Measurements from ENCODE around the gene ETV1. TPM values are rescaled to one million over a fixed set of nuclear protein-coding genes. Genes with fewer than 3 reads are reported as not detected.

Gene ETV1
- total RNA-seq, 1 experiment from 2014 or later: 23.3 TPM

DNA sequence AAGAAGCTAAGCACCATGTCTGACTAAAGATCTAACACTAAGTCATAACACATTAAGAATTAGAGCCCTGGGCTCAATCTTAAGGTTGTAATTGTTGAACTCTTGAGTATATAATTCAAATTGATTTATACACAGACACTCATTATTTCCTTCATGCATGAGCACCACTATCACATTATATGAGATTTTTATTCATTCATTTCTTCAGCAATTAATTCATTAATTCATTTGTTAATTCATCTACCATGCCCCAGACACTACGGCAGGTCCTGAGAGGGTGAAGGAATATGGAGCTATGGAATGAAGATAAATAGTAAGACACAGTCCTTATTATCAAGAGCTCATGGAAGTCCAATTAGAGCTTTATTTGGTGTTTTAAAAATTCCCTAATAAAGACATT is 41.9 kb downstream of the ETV1 start:
- H3K36me3 ChIP-seq (ENCODE audit: control insufficient read depth in 1 of 2, insufficient read depth in 2 of 2, low read length in 2 of 2): no peaks in the 10 kb centered on the region
- ChIA-PET CTCF (no interaction called here), RAD21 (ENCODE audit: low non-redundant PET in 1 of 2, low total read pairs in 2 of 2, uncharacterized antibody in 2 of 2, unreplicated experiment in 2 of 2) (no interaction called here), POLR2A (no interaction called here)
- no peak for DNase-seq (ENCODE audit: low read depth, low spot score)
- H3K4me3 ChIP-seq (replicated peaks in 1 of 2; ENCODE audit: low read depth in 1 of 2, low read length in 2 of 2): no peak overlapping the region
- H4K20me1 ChIP-seq (ENCODE audit: insufficient read depth): no peaks in the 10 kb centered on the region
- TF ChIP-seq EZH2 (IDR thresholded peaks at IDR 0.05): no peak
- H3K4me1 ChIP-seq (ENCODE audit: control insufficient read depth in 1 of 2, insufficient read depth in 2 of 2, low read length in 2 of 2): peaks cover 0 to 10% of the 10 kb centered on the region in 2 experiments; a peak in 3 of 4 replicates
- no peaks in the 10 kb centered on the region for H3K79me2 ChIP-seq (ENCODE audit: insufficient read depth, low read length)
- no TSS peak for BruUV-seq (replicated peaks)
- H2AFZ ChIP-seq (ENCODE audit: low read depth, low read length, poor library complexity, severe bottlenecking): no peak overlapping the region
- no peak for ATAC-seq
- H3K9ac ChIP-seq (ENCODE audit: low read length): no peak overlapping the region
- H3K27me3 ChIP-seq (ENCODE audit: insufficient read depth, low read length): no peaks in the 10 kb centered on the region
- no peaks in the 10 kb centered on the region for H3K9me3 ChIP-seq (ENCODE audit: control insufficient read depth in 1 of 2, insufficient read depth in 1 of 2, low read depth in 1 of 2, low read length in 2 of 2)
- no peaks in the 10 kb centered on the region for H3K9me2 ChIP-seq (ENCODE audit: insufficient read depth)
- H3K27ac ChIP-seq (ENCODE audit: low read depth, low read length): no peak overlapping the region
- intact Hi-C loops (cut with micrococcal nuclease): no loop called here
- no peak overlapping the region for H3K4me2 ChIP-seq (ENCODE audit: low read length)

DNA sequence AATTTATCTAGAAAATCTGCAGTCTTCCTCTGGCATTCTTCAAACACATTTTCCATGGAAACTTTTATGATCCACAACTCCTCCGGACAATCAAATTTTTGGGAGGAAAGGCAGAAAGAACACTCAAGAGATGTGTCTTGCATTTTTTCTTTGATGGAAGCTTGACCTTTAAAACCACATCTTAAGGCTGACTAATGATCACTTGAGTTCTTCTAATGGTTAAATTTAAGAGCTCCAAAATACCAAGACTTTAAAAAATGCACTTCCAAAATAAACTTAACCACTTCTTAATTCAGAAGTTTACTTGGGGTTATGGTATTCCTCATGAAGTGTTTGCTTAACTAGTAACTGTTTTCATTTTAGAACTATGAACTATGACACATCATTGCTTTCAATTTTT is 43.3 kb downstream of the ETV1 start:
- Histone ChIP-seq H3K27me3 (ENCODE audit: insufficient read depth, low read length) (no peaks in the 10 kb centered on the region), H3K4me2 (ENCODE audit: low read length) (peak overlapping the region; percentile 29), H3K27ac (ENCODE audit: low read depth, low read length) (peak overlapping the region; percentile 32; the same call in 1 of the 2 replicates), H3K9me3 (ENCODE audit: control insufficient read depth in 1 of 2, insufficient read depth in 1 of 2, low read depth in 1 of 2, low read length in 2 of 2) (no peaks in the 10 kb centered on the region), H3K36me3 (ENCODE audit: control insufficient read depth in 1 of 2, insufficient read depth in 2 of 2, low read length in 2 of 2) (no peaks in the 10 kb centered on the region), H3K4me3 (replicated peaks in 1 of 2; ENCODE audit: low read depth in 1 of 2, low read length in 2 of 2) (no peak overlapping the region), H3K9me2 (ENCODE audit: insufficient read depth) (no peaks in the 10 kb centered on the region), H3K79me2 (ENCODE audit: insufficient read depth, low read length) (no peaks in the 10 kb centered on the region), H3K9ac (ENCODE audit: low read length) (no peak overlapping the region), H2AFZ (ENCODE audit: low read depth, low read length, poor library complexity, severe bottlenecking) (no peak overlapping the region), H4K20me1 (ENCODE audit: insufficient read depth) (no peaks in the 10 kb centered on the region), H3K4me1 (ENCODE audit: control insufficient read depth in 1 of 2, insufficient read depth in 2 of 2, low read length in 2 of 2) (peaks cover 0 to 10% of the 10 kb centered on the region in 2 experiments; a peak in 3 of 4 replicates)
- TF ChIP-seq POLR2AphosphoS5 (IDR thresholded peaks at IDR 0.05; ENCODE audit: low read depth, low read length) (no peak), TCF7L2 (IDR thresholded peaks at IDR 0.05; ENCODE audit: borderline replicate concordance, extremely low read depth, insufficient read depth, insufficient read length) (peak; percentile 16), ZNF274 (IDR thresholded peaks at IDR 0.05; ENCODE audit: low read depth, low read length) (no peak), CEBPB (IDR thresholded peaks at IDR 0.05; ENCODE audit: low read depth) (no peak), FOSL1 (IDR thresholded peaks at IDR 0.05; ENCODE audit: low read depth) (no peak), SP1 (IDR thresholded peaks at IDR 0.05; ENCODE audit: low read depth) (no peak), RAD21 (IDR thresholded peaks at IDR 0.05; ENCODE audit: low read depth) (no peak)
- CTCF ChIA-PET: no interaction called here
- no peak for DNase-seq (ENCODE audit: low read depth, low spot score)
- intact Hi-C loops (cut with micrococcal nuclease): no loop called here
- POLR2A ChIA-PET: no interaction called here
- ATAC-seq: peak; percentile 70
- RAD21 ChIA-PET (ENCODE audit: low non-redundant PET in 1 of 2, low total read pairs in 2 of 2, uncharacterized antibody in 2 of 2, unreplicated experiment in 2 of 2): no interaction called here
- no TSS peak for BruUV-seq (replicated peaks)
